HepG2 (cell line): ENCODE measurements around the gene GCNT3. TPM values are rescaled to one million over a fixed set of nuclear protein-coding genes. Genes with fewer than 3 reads are reported as not detected.

Experiments
- CBX5 ChIP-seq: sonication (generic); formaldehyde crosslinking; IDR thresholded peaks from 2 replicates; pipeline ENCODE4 v1.4.0; 2020; ENCODE audit warnings: missing genetic modification reagents, borderline replicate concordance
- ETV6 ChIP-seq: sonication (generic); formaldehyde crosslinking; conservative IDR thresholded peaks from 2 replicates; pipeline ENCODE4 v1.4.0; 2020; ENCODE audit warnings: missing genetic modification reagents
- FOXC1 ChIP-seq: sonication (generic); formaldehyde crosslinking; IDR thresholded peaks from 2 replicates; pipeline ENCODE4 v1.8.0; 2022; ENCODE audit warnings: mild to moderate bottlenecking, missing genetic modification reagents, borderline replicate concordance
- FOXP4 ChIP-seq: sonication (generic); formaldehyde crosslinking; IDR thresholded peaks from 2 replicates; pipeline ENCODE4 v1.4.0; 2020; ENCODE audit warnings: missing genetic modification reagents
- GATAD1 ChIP-seq: IDR thresholded peaks from 2 replicates; pipeline ENCODE4 v1.6.1; 2016; ENCODE audit warnings: missing genetic modification reagents, missing compliant biosample characterization
- HDAC6 ChIP-seq: fragments of 200-600 bp; sonication (generic); IDR thresholded peaks from 2 replicates; pipeline ENCODE4 v1.7.0; 2017; ENCODE audit warnings: mild to moderate bottlenecking, antibody characterized with exemption, low read length, low read depth
- KDM5B ChIP-seq: sonication (generic); formaldehyde crosslinking; IDR thresholded peaks from 2 replicates; pipeline ENCODE4 v1.4.0; 2020; ENCODE audit warnings: missing genetic modification reagents, mild to moderate bottlenecking, borderline replicate concordance
- MBD4 ChIP-seq: IDR thresholded peaks from 2 replicates; pipeline ENCODE4 v1.6.1; 2012; ENCODE audit warnings: low read length, inconsistent platforms, borderline replicate concordance
- NFE2L1 ChIP-seq: sonication (generic); formaldehyde crosslinking; IDR thresholded peaks from 2 replicates; pipeline ENCODE4 v1.4.0; 2020; ENCODE audit warnings: missing genetic modification reagents, mild to moderate bottlenecking, borderline replicate concordance
- SOX13 ChIP-seq, 3 experiments: fragments of 450-650 bp in 1 of 3; sonication (generic) in 1 of 3; formaldehyde crosslinking in 1 of 3; IDR thresholded peaks in 2 of 3; conservative IDR thresholded peaks in 1 of 3; 2 replicates each; pipeline versions ENCODE4 v1.5.0 to v1.6.1; 2016 to 2020; ENCODE audit warnings: antibody characterized with exemption in 1 of 3, mild to moderate bottlenecking in 1 of 3, missing compliant biosample characterization in 1 of 3, missing genetic modification reagents in 1 of 3, moderate library complexity in 1 of 3
- THAP9 ChIP-seq: sonication (generic); formaldehyde crosslinking; IDR thresholded peaks from 2 replicates; pipeline ENCODE4; 2020; ENCODE audit warnings: missing genetic modification reagents, mild to moderate bottlenecking, borderline replicate concordance
- U2AF2 ChIP-seq: fragments of 200-400 bp; formaldehyde crosslinking; IDR thresholded peaks from 2 replicates; pipeline ENCODE4 v1.6.1; 2017; ENCODE audit warnings: low read depth, mild to moderate bottlenecking, low read length
- ZFP41 ChIP-seq: sonication (generic); formaldehyde crosslinking; IDR thresholded peaks from 2 replicates; pipeline ENCODE4 v1.4.0; 2020; ENCODE audit warnings: mild to moderate bottlenecking, missing genetic modification reagents, borderline replicate concordance
- ZGPAT ChIP-seq: IDR thresholded peaks from 2 replicates; pipeline ENCODE4 v1.6.1; 2016; ENCODE audit warnings: mild to moderate bottlenecking
- ZNF207 ChIP-seq: fragments of 450-650 bp; IDR thresholded peaks from 2 replicates; pipeline ENCODE4 v1.6.1; 2016; ENCODE audit warnings: antibody characterized with exemption, borderline replicate concordance
- ZNF512B ChIP-seq: sonication (generic); formaldehyde crosslinking; IDR thresholded peaks from 2 replicates; pipeline ENCODE4 v1.5.1; 2020; ENCODE audit warnings: missing genetic modification reagents, mild to moderate bottlenecking, borderline replicate concordance
- polyA plus RNA-seq, 8 experiments: library from polyadenylated mRNA; depleted of rRNA in 3 of 8; stranded (reverse) in 7 of 8; unstranded in 1 of 8; fragments of >200 nt; fragmentation: Illumina TruSeq in 4 of 8; extraction: Trizol in 4 of 8; gene quantifications; 2 replicates each; pipeline versions ENCODE4 v1.2.1 to v1.2.3, GENCODE V29; 2011 to 2016; ENCODE audit warnings: low read depth in 4 of 8, missing spikeins in 1 of 8, mixed read lengths in 1 of 8; ENCODE audit not compliant: insufficient read depth in 1 of 8
- total RNA-seq, 5 experiments: library from RNA; depleted of rRNA; stranded (reverse); fragments of >200 nt; fragmentation: Illumina TruSeq; extraction: Trizol; gene quantifications; 2 replicates each; pipeline ENCODE4 v1.2.3, GENCODE V29; 2016; ENCODE audit warnings: low read depth in 1 of 5

The GCNT3 gene
- total and polyA plus RNA-seq, 2 of the 13 experiments (the other 11 are each of a cell fraction or from before 2014, with no cell fraction given) = 6.8 to 9.8 TPM

GRCh38 chr15:59656897-59657634, 45.5 kb downstream of the GCNT3 start, which contains the start of gene GTF2A2 (continued):
- 0 out of 2 replicates have a peak, but pooled peaks have one; percentile 56 for TF ChIP-seq ZNF512B (CRISPR knock-in tag)
- TF ChIP-seq ZNF207 = no peak
- peak; percentile 94 for TF ChIP-seq KDM5B (CRISPR knock-in tag)
- no peak for TF ChIP-seq CBX5 (CRISPR knock-in tag)
- peak; percentile 86 for TF ChIP-seq GATAD1 (CRISPR knock-in tag)
- TF ChIP-seq THAP9 (CRISPR knock-in tag) = peak; percentile 64; the same call in 1 of the 2 replicates
- no peak for TF ChIP-seq FOXP4 (CRISPR knock-in tag)
- no peak for TF ChIP-seq U2AF2
- no peak for TF ChIP-seq SOX13 (IDR thresholded peaks at IDR 0.05)
- 0 out of 4 replicates have a peak, but pooled peaks of 1 of the 2 experiments have one; percentile 7 for TF ChIP-seq SOX13 (CRISPR knock-in tag; conservative IDR thresholded peaks at IDR 0.05 in 1 of 2, IDR thresholded peaks at IDR 0.05 in 1 of 2)
- TF ChIP-seq NFE2L1 = no peak
- peak; percentile 71; the same call in 1 of the 2 replicates for TF ChIP-seq FOXC1
- TF ChIP-seq MBD4 = no peak
- TF ChIP-seq ZGPAT (CRISPR knock-in tag) = peak; percentile 78
- TF ChIP-seq ZFP41 (CRISPR knock-in tag) = no peak
- TF ChIP-seq ETV6 (CRISPR knock-in tag) = peak; percentile 50; the same call in 1 of the 2 replicates
- TF ChIP-seq HDAC6 = no peak
